NCI-H1105 treated with DMSO at 0.1 percent for 48 hours (cell line): ENCODE measurements around the gene CHMP1B.
"Not testable (repeated sequence)": the region's sequence is repeated elsewhere in the genome, so short reads cannot be mapped to it uniquely, and the experiment has no call there.

Experiments used
- DNase-seq: peaks from one replicate; lab custom pipeline; 2025; lab: John Stamatoyannopoulos, UW

CHMP1B gene

DNA sequence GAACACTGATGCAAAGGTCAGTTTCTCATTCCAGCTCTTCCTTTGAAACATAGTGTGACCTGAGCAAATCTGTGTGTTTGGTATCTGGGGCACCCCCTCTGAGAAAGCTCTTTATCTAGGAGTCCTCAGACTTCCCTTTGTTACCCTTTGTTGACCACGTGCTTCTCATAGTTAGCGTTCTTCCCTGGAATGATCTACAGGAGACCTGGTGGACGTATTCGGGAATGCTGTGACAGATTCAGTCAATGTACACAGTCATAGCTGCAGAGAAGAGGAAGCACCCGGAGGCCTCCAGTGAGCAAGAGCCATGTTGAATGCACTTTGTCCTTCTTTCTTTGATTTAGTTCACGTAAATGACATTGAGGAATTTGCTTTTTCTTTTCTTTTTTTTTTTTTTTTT lies 10.7 kb upstream of the CHMP1B start:
- DNase-seq = no peak

DNA sequence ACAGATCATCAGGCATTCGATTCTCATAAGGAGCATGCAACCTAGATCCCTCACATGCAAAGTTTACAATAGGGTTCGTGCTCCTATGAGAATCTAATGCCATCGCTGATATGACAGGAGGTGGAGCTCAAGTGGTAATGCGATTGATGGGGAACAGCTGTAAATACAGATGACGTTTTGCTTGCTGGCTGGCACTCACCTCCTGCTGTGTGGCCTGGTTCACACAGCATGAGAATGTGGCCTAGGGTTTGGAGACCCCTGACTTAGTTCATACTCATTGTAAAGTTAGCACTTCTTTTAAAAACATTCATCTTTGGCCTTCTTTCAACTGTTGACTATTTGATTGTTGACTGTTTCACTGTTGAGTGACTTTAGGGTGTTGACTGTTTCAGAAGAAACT lies 8.7 kb upstream of the CHMP1B start:
- no peak for DNase-seq

DNA sequence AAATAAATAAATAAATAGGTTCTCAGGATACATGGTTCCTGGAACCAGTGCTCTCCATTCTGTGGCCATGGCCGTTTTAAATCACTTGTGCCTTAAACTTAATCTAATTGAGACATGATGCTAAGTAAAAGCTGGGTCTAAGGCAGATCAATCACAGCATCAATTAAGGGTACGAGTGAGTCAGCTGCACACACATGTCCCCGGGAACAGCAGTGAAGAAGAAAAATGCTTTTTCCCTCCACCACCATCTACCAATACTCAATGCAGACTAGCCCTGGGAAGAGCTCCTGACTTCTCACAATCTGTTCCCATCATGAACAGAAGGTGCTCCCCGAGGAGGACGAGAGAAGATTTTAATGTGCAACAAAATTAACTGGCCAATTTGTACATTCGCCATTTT lies 6.8 kb upstream of the CHMP1B start:
- DNase-seq = no peak

DNA sequence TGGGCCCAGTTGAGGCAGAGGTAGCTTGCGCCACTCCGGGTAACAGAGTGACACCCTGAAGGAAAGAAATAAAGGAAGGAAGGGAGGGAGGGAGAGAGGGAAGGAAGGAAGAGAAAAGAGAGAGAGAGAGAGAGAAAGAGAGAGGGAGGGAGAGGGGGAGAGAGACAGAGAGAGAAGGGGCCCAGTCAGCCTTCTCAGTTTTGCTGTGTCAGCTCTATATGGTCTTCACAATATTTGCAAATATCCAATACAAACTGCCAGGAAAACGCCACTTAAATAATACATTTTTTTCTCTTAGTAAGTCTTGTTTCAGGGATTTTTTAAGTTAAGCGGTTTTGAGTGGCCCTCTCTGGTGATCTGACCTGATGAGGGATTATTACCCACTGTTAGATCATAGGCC lies 5.6 kb upstream of the CHMP1B start:
- no peak for DNase-seq

DNA sequence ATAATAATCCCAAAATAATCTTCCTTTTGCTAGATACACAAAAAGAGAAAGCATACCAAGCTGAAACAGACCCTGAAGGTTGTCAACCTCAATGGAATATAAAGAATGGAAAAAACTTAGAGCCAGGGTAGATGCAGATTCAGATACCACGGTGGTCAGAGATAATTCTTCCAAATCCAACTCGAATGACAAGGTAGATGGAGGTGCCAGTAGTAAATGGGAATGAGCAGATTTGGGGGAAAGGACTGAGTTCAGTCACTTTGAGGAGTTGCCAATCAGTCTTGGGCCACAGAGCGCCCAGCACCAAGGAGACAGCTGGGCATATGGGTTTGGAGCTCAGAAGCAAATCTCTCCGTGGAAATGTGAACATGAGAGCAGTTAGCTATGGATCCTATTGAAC lies 3.4 kb upstream of the CHMP1B start:
- no peak for DNase-seq

DNA sequence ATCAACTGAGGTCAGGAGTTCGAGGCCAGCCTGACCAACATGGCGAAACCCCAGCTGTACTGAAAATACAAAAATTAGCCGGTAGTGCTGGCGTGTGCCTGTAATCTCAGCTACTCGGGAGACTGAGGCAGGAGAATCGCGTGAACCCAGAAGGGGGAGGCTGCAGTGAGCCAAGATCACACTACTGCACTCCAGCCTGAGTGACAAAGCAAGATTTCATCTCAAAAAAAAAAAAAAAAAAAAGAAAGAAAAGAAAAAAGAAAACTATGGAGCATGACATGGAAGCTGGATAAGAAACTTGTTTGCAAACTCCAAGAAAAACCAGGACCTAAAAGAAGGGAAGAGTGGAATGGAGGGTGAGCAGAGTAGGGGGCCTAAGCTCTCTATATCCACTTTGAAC lies 1.9 kb upstream of the CHMP1B start:
- DNase-seq = no peak

DNA sequence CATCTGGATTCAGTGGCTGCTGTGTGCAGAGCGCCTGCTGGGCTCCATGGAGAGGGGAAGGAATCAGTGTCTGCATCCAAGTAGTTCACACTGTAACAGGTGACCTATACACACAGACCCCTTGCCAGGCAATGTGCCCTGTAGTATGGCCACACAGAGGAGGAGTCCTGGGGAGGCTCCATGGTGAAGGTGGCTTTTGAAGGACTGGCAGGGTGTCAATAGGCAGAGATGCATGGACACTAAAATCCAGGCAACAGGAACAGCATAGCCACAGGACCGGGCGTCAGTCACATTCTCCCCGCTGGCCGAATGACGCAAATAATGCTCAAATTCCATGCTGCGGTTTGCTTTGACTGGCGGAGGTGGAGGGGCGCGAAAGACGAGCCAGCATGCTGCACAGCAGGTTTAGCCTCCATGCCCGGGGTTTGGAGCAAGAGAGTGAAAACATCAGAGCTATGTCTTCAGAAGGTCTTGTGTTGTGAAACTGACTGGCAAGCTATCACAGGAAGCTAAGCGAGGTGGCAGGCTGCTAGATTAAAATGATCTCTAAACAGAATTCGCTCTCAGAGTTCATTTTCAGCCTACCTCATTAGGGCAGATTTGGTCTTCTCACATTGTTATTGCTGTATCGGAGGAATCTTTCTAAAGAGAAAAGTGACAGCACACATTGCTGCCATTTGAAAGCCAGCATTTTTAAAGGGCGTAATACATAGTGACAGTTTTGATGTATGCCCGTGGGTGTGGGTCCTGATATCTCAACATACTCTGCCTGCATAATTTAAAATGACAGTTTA lies 1.2 kb upstream of the CHMP1B start:
- peak; percentile 50 for DNase-seq

DNA sequence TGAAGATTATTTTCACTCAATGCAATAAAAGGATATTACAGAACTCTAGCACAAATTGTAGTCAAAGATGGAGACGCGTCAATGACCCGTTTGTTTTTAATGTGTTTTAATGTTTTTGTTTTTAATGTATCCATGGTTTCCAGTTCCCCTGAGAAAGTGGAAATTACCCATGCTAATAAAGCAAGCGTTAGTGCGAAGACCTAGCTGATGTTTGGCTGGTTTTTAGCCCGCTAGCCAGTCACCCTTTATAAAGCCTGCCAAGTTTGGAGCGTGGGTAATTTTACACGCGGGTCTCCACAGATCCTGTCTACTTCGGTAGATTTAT lies 430 bp upstream of the CHMP1B start:
- peak; percentile 54 for DNase-seq

DNA sequence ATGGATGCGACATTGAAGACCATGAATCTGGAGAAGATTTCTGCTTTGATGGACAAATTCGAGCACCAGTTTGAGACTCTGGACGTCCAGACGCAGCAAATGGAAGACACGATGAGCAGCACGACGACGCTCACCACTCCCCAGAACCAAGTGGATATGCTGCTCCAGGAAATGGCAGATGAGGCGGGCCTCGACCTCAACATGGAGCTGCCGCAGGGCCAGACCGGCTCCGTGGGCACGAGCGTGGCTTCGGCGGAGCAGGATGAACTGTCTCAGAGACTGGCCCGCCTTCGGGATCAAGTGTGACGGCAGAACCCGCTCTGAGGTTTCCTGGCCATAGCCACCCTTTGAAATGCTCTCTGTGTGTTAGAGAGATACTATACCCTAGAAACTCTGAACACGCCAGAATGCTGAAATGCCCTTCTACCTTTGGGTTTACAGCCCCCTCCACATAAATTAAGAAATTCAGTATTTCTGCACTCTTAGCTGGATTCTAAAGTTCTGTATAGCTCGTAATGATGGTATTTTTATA lies 659 bp downstream of the CHMP1B start:
- peak; percentile 22 for DNase-seq

DNA sequence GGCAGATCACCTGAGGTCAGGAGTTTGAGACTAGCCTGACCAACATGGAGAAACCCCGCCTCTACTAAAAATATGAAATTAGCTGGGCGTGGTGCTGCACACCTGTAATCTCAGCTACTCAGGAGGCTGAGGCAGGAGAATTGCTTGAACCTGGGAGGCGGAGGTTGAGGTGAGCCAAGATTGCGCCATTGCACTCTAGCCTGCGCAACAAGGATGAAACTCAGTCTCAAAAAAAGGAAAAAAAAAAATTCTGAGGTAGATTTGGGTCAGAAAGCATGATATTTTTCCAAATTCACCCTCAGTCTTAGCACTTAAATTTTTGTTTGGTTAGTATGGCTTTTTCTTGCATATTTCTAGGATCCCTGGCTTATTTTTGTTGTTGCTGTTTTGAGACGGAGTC lies 3.3 kb downstream of the CHMP1B start:
- DNase-seq = not testable (repeated sequence)

DNA sequence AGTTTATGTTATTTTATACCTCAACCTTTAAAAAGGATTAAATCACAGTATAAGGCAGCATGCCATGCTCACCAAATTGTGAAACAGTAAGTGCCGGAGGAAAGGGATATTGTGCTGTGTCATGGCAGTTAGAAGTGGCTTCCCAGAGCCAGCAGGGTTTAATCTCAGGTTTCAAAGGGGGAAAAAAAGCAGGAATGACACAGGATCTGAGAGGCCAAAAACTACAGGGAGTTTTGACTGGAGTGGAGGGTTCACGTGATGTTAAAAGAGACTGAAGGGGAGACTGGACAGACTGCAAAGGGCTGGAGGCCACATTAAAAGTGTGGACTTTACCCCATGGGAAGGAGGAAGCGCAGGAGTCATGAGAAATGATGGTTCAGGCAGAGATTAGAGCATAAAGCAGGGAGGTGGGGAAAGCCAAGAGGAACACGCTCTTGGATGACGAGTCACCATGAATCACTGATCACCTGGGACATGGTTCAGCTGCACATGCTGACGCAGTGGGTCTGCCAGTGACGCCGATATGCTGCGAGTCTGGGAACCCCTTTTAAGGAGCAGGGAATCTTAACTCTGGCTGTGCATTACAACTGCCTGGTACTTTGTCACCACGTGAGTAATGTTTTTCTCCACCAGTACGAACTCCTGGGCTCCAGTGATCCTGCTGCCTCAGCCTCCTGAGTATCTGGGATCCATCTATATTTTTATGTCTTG lies 6.1 kb downstream of the CHMP1B start:
- DNase-seq = peak; percentile 15

DNA sequence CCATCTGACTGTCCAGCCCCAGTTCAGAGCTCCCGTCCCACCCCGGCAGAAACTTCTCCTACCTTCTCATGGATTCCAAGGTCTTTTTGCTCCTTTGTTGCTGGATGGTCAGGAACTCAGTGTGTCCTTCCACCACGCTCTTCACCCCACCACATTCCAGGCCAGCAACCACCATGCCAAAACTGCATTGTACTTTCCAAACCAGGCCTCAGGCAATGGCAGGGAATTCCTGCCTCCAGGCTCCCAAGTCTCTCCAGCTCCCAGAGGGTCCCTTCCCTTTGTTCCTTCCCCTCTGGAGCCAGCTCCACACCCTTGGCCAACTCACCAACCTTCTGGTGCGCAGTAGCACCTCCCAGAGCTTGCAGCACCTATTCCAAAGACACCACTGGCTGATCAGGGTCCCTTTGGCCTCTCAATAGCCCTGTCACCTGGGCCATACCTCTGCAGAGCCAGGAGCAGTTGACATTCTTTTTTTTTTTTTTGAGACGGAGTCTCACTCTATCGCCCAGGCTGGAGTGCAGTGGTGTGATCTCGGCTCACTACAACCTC lies 8.1 kb downstream of the CHMP1B start:
- DNase-seq = no peak

DNA sequence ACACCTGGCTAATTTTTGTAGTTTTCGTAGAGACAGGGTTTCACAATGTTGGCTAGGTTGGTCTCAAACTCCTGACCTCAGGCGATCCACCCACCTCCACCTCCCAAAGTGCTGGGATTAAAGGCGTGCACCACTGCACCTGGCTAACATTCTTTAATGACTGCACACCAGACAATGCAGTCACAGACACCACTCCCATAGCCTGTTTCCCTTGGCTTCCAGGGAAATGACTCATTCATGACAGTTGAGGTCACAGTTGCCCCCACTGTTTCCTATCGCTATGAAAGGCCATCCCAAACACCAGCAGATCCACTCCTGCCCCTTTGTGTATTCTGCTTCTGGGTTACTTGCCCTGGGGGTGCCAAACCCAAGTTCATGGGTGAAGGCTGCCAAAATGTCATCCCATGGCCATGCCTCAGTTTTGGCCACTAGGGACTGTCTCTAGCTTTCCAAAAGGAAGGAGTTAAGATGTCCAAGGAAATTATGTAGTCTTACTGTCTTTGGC lies 8.7 kb downstream of the CHMP1B start:
- DNase-seq = no peak

DNA sequence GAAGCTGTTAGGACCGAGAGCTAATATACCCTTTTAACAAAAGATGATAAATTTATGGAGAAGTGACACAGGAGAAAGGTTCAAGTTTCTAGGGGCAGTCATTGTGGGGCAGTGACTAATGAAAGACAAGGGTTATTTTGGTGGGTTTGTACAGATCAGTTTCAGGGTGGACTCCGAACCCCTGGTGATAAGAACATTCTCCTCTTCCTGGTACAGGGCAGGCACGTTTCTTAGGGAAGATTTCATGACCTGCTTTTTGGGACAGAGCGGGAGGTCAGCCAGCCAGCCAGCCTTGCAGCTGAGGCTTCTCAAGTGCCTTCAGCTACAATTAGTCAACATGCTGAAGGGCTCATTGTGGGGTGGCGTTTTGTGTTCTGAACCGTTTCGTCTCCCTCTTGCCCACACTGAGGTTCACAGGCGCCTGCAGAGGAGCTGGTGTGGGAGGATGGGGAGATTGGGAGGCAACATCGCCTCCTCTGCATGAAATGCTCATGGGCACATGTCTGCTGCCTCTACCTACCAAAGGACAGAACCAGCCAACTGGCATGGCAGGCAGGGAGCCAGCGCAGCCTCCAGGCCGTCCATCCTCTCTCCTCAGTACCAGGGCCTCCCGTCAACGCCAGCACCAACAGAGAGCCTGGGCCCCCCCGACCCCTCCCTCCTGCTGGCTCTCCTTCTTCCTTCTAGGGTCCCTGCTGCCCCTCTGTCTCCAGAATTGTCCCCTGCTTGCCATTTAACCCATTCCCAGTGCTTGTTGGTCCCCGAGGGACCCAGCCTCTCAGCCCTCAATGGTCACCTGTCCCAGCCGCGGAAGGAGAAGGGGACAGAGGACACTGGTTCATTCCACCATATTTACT lies 9.6 kb downstream of the CHMP1B start:
- DNase-seq = no peak

DNA sequence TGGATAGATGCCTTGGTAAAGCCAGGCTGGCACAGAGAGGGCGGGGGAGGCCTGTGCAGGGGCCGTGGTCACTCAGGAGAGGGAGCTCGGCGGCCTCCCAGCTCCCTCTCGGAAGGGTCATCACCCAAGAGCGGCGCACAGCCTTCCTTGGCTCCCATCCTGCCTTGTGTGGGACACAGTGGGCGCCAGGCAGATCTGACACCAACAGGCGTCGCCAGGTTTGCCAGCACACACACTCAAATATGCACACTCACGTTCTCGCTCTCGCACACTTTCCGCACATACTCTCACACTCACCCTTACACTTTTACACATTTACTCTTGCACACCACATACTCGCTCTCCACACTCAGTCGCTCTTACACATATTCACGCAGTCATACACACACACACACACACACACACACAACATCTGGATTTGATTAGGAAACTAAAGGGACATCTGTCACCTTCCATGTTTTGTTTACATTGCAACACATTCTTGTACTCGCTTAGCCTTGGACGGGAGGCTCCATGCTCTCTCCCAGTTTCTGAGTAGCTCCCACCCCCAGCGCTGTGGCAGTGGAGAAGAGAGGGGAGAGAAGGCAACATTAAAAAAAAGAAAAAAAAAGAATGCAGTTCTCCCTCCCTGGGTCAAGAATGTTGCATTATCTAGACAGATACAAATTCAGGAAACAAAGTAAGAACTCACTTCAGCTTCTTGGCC lies 10.5 kb downstream of the CHMP1B start:
- DNase-seq = no peak

DNA sequence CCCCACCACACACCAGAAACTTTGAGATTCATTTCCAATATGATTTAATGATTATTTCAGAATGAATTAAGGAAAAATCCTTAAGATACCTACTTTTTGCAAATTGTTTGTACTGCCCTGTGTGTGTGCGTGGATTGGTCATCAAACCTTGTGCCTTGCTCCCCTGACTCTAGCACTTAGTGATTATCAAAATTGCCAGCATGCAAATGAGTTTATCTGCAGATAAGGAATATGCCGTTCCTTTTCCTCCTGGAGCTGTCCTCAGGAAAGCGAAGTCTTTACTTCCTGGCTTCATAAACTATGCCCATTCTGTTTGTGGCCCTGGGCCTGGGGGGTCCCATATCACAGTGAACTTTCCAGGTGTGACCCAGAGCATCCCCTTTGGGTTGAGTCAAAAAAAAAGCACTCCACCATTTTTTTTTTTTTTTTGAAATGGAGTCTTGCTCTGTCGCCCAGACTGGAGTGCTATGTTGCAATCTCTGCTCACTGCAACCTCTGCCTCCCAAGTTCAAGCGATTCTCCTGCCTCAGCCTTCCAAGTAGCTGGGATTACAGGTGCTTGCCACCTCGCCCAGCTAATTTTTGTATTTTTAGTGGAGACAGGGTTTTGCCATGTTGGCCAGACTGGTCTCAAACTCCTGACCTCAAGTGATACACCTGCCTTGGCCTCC lies 11.4 kb downstream of the CHMP1B start:
- DNase-seq = no peak

DNA sequence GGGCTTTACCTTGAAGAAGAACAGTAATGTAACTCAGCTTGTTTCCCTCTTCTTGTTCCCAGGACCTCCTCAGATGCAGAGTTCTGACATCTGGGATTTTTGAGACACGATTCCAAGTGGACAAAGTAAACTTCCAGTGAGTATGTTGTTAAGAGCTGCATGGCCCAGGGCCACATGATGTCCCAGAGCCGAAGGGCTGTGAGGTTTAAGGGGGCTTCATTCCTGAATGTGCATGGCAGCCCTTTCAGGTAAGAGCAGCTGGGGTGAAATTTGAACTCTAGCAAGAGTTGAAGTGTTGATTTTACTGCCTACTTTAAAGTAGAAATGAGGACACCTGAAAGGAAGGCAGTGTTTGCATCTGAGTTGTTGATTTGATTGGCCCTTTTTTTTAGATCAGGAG lies 13.3 kb downstream of the CHMP1B start:
- no peak for DNase-seq

DNA sequence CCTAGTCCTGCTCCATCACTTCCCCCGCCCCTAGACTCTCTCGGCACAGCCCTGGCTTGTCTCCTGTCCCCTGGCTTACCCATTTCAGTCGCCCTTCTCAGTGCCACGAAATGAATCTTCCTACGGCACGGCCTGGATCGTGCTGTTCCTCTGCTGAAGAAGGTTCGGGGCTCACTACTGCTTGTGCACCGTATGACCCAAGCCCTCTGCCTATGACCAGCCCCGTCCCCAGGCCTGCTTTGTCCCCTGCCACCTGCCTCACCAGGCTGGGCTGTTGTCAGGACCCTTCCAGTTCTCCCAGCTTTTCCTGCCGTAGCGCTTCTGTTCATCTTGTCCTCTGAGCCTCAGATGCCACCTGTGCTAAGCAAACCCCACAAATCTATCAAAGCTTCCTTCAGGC lies 13.9 kb downstream of the CHMP1B start:
- no peak for DNase-seq

DNA sequence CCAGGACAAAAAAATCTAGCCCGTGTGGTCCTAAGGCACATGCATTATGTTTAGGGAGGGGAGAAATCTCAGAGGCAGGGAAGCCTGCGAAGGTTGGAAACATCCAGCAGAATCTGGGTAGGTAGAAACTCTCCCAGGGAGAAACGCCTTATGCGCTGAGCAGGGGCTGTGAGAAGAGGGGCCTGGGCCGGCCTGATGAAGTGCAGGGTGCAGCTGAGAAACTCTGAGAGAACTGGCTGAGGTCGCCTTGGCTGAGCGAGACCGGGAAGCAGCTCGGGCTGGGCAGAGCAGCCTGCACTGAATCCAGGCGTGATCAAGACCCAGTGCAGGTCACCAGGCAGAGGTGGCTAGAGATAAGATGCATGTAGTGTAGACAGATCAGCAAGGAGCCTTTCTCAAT lies 15.1 kb downstream of the CHMP1B start:
- DNase-seq = no peak

DNA sequence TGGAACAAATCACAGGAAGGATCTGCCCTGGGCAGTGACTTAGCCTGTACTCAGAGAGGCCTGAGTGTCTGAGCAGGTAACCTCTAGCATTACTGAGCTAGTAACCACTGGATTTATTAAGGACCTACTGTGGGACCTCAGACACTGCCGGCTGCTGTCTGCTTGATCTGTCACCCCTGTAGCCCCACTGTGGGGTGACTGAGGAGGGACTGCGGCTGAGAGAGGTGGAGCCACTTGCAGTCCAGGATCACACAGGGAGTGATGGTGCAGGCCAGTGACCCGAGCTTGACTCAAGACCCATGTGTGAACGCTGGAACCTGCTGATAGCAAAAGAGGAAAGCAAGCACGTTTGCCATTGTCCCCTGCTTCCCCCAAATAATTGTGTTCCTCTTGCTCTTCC lies 15.6 kb downstream of the CHMP1B start:
- DNase-seq = no peak

DNA sequence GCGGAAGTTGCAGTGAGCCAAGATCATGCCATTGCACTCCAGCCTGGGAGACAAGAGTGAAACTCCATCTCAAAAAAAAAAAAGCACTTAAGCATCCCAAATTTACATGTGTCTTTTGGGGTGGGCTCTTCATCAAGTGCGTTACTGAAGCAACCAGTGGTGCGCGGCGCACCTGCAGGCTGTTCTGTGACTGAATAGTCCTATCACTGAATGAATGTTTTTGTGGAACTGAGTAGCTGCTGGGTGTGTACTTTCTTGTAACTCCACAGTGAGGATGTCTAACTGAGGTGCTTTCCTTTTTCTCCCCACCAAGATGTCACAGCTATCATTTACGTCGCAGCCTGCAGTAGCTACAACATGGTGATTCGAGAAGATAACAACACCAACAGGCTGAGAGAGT lies 17.0 kb downstream of the CHMP1B start:
- no peak for DNase-seq
